ENCODE data around the gene IP6K1. TPM values are rescaled to one million over a fixed set of nuclear protein-coding genes. Genes with fewer than 3 reads are reported as not detected.
"Not testable (repeated sequence)": the region's sequence is repeated elsewhere in the genome, so short reads cannot be mapped to it uniquely, and the experiment has no call there.

IP6K1 gene
- polyA plus RNA-seq, 4 donors = 54.0 to 64.2 (median 59.5) TPM

DNA sequence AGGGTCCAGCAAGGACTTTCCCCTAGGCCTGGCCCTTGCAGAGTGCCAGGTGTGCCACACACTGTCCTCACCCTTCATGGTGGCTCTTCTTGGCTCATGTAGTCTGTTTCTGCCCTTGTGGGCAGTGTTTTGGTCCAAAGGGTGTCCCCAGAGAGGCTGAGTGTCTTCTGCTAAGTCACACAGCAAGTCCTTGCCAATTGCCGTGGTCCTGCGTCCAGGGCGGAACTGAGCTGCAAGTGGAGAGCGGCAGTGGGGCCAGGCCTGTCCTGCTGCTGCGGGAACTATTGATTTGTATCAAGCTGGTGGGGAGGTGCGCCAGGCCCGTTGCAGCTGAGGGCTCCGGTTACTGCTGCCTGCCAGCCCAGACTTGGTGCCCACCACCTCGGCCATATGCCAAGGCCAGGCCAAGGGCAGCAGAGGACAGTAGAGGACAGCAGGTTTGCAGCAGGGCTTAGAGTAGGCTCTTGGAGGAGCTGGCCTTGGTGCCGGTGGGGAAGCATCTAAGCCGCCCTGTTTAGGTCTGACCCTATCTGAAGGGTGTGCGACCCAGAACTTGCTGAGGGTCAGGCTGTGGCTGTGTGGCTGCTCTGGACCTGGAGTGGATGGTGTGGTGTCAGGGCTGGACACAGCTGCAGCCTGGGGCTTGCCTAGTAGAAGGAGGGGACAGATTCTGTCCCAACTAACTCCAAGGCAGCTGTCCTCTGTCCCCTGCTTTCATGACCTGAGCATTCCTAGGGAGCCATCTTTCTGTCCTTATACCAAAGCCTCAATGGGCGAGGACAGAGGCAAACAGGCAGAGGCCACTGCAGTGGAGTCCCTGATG lies 71.4 kb downstream of the IP6K1 start:
- no peak for DNase-seq (ENCODE audit: low read depth in 4 of 4, low spot score in 3 of 4)

DNA sequence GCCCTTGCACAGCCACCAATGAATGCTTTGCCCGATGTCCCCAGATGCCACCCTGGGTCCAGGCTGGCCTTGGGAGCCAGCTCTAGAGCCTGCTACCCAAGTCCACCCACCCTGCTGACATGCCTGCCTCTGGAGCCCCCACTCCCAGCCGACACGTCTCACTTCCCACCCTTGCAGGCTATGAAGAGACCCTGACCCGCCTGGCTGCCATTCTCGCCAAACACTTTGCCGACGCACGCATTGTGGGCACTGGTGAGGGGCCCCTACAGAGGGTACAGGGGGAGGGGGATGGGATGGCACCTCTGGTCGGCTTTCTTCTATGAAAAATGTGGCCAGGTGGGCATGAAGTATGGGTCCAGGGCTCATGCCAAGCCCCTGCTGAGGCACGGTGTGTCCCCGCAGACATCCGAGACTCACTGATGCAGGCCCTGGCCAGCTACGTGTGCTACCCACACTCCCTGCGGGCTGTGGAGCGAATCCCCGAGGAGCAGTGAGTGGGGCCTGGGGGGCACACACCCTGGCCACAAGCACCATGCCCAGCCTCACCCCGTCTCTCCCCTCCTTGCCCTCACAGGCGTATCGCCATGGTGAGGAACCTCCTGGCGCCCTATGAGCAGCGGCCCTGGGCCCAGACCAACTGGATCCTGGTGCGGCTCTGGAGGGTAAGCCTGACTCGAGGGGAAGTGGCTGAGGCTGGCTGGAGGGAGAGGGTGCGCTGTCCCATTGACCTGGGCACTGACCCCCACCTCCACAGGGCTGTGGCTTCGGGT lies 72.8 kb downstream of the IP6K1 start:
- DNase-seq (ENCODE audit: low read depth in 4 of 4, low spot score in 3 of 4) = no peak

DNA sequence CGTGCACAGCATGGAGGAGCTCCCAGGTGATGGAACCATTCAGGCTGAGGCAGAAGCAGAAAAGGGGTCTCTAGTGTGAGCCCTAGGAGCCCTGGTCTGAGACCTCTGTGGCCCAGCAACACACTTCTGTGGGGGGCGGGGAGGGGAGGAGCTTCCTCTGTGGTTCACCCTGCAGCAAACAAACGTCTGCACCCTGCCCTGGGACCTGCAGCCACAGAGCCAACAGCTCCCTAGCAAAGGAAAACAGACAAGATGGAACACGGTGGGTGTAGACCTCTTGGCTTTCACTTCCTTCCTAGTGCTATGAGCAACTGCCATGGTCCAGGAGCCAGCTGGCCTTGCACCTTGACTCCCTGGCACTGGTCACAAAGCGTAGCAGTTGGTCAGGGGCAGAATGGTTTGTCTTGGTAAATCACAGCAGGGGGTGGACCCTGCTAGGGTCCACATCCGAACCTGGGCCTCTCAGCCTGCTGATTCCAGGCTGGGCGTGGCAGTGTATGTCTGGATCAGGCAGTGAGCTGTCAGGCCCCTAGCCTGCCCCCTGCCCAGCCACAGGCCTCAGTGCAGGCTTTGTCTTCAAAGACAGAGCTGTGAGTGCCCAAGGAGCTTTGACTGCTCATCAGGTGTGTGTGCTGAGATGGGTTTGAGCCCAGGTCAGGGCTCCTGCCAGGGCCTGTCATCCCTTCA lies 73.6 kb downstream of the IP6K1 start:
- DNase-seq (ENCODE audit: low read depth in 4 of 4, low spot score in 3 of 4) = no peak

DNA sequence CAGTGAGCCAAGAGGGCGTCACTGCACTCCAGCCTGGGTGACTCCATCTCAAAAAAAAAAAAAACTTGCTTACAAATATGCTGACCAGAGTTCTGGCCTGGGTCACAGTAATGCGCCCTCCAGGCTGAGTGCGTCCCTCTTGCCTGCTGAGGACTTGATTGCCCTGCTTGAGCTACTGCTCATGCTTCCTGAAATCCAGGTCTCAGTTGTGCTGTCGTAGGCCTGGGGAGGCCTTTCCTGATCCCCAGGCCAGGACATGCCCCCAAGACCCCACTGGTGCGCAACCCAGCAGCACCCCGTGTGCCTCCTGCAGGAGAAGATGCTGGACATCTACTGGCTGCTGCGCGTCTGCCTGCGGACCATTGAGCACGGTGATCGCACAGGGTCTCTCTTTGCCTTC lies 74.2 kb downstream of the IP6K1 start:
- DNase-seq (ENCODE audit: low read depth in 4 of 4, low spot score in 3 of 4) = no peak

DNA sequence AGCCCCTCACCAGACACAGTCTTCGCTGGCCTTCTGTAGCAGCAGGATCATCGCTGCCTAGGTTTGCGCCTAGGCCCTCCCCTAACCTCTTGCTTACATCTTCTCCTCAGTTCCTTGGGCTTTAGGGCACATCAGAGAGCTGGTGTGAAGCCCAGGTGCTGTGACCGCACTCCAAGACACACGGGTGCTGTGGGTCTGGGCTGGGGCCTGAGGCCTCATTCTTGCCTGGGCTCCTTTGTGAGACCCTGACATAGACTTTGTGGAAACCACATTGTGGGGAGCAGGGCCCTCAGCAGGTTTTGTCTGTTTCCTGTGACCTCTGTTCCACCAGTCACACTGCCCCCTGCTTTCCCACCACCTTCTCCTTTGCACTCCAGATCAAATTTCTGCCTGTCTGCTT lies 74.9 kb downstream of the IP6K1 start:
- no peak for DNase-seq (ENCODE audit: low read depth in 4 of 4, low spot score in 3 of 4)

DNA sequence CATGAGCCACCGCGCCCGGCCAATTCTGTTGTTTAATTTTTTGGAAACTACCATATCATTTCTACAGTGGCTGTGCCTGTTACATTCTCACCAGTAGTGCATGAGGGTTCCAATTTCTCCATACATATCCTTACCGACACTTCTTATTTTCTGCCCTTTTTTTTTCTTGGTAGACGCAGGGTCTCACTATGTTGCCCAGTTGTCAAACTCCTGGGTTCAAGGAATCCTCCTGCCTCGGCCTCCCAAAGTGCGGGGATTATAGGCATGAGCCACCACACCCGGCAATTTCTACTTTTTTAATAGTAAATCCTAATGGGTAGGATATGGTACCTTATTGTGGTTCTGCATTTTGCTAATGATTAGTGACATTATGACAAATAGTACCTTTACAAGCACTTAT lies 76.5 kb downstream of the IP6K1 start:
- no peak for DNase-seq (ENCODE audit: low read depth in 4 of 4, low spot score in 3 of 4)

DNA sequence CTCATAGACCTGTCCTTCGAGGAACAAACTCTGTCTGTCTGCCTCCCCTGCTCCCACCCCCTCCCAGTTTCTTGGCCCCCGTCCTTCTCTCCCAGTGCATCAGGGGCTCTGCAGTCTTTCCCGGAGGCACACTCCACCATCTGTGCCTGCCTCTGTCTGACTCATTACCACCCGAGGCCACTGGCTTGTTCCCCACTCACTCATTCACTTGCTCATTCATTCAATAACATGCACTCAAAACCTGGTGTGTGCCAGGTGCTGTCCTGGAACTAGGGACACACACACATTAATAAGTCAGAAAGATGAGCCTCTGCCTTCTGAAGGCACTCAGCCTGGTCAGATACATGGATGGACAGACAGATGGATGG lies 79.2 kb downstream of the IP6K1 start:
- DNase-seq (ENCODE audit: low read depth in 4 of 4, low spot score in 3 of 4) = no peak

DNA sequence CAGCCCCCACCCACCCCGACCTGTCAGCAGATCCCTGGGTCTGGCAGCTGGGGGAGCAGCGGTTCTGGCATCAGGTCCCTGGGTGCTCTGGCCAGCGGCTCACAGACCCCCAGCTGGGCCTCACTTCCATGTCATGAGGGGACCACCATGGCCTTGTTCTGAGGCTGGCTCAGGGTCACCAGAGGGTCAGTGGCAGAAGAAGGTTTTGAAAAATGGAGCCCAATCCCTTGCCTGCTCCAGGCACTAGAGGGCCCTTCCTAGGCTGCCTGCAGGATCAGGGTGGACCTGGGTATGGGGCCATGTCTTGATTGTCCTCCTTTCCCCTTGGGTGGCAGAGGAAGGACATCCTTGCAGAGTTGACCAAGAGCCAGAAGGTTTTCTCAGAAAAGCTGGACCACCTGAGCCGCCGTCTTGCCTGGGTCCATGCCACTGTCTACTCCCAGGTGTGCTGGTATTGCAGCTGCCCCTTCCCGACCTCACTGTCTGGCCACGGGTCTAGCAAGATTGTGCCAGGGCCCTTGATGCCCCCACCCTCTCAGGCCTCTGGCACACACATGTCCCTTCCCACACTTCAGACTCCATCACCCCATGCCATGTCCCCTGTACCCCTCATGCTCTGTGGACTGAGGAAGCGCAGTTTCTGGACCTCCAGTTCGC lies 79.8 kb downstream of the IP6K1 start:
- no peak for DNase-seq (ENCODE audit: low read depth in 4 of 4, low spot score in 3 of 4)

DNA sequence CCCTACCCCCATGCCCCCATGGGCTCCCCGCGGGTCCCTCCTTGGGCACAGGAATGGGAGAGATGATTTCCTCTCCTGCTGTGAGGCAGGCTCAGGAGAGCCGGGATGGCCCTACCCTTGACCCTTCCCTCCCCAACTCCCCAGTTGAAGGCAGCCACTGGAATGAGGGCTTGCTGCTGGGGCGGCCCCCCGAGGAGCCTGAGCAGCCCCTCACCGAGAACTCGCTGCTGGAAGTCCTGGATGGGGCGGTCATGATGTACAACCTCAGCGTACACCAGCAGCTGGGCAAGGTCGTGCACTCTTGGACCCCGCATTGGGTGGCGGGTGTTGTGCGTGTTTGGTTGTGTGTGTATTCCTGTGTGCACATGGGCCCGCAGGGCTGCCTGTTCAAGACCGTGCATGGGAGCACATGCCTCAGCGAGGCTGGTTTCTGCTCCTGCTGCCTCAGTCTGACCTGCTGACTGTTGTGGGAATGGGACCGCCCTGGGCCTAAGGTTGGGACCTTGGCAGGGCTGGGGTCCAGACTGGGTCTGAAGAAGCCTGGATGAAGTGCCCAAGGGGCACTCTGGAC lies 80.9 kb downstream of the IP6K1 start:
- DNase-seq (ENCODE audit: low read depth in 4 of 4, low spot score in 3 of 4) = no peak

DNA sequence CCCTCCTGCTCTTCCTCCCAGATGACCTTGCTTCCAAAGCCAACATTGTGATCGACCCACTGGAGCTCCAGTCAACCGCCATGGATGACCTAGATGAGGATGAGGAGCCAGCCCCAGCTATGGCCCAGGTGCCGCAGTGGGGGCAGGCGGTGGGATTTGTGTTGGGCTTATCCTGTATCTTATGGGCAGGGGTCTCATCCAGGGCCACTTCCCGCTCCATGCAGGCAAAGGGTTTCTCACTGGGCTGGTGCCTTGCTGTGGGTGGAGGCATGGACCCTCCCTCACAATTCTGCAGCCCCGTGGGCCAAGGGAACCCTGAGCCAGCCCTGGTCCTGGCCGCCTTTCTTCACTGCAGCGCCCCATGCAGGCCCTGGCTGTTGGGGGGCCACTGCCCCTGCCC lies 81.7 kb downstream of the IP6K1 start:
- no peak for DNase-seq (ENCODE audit: low read depth in 4 of 4, low spot score in 3 of 4)

DNA sequence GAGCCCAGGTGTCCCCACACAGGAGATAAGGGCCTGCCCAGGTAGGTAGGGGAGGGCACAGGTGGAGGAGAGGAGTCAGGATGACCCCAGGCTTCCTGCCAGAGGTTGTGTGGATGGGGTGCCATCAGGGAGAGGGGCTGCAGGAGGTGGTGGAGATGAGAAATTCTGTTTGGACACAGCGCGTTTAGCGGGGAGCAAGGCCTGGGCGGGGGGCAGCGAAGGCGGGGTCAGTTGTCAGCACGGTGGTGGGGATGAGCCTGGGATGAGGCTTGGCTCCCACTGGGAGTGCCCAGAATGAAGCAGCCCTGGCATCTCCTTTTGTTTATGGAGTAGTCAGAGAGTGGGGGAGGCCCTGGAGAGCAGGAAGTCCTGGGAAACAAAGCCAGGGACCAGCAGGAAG lies 82.4 kb downstream of the IP6K1 start:
- no peak for DNase-seq (ENCODE audit: low read depth in 4 of 4, low spot score in 3 of 4)

DNA sequence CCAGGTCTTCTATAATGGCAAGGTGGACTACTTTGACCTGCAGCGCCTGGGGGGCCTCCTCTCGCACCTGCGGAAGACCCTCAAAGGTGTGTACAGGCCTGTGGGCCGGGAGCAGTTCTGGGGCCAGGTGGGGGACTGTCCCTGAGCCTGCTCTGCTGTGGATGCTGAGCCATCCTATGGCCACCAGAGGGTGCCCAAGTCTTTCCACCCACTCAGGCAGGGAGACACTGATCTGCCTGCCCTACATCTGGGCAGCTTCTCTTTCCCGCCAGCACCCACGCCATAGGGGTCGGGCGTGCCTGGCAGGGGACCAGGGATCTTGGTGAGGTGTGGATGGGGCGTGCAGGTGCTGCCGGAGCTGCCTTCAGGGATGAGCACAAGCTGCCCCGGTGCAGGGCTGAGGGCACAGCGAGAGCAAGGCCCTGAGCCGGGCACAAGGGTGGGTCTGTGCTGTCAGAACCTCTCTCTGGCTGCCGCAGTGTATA lies 82.9 kb downstream of the IP6K1 start:
- DNase-seq (ENCODE audit: low read depth in 4 of 4, low spot score in 3 of 4) = no peak

DNA sequence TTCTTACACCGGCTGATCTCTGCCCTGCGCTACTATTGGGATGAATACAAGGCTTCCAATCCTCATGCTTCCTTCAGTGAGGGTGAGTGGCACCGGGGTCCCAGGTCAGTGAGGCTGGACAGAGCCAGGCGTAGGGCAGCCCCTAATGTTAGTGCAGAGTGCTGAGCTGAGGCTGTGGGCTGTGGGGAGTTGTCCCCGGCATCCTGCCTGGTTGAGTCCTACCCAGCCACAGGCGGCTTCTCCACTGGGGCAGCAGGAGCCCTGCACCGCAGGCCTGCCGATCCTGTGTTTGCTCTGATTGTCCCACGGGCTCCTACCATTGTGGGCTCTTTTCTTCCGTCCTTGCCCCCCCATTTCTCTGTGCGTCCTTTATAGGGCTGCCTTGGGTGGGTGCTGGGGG lies 83.7 kb downstream of the IP6K1 start:
- DNase-seq (ENCODE audit: low read depth in 4 of 4, low spot score in 3 of 4) = no peak

DNA sequence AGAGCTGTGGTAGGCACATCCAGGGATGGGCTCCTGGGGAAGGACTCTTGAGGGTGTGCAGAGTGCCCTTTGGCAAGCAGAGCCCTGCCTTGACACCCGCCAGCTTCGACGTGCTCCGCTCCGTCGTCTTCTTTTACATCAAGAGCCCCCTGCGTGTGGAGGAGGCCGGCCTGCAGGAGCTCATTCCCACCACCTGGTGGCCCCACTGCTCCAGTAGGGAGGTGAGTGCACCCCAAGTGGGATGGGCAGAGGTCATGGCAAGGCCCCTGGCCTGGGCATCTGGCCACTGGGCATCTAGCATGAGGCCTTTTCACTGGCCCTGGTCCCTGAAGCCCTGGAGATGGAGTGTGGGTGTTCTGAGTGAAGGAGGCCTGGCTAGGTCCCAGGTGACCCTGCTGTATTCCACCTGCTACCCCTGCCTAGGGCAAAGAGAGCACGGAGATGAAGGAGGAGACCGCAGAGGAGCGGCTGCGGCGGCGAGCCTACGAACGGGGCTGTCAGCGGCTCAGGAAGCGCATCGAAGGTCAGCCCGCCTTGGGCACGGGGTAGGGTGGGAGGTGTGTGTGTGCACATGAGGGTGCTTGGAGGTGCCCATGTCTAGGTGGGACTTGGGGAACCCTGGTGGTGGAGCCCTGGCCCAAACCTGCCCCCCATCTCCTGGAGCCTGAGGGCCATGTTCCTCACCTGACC lies 84.8 kb downstream of the IP6K1 start:
- DNase-seq (ENCODE audit: low read depth in 4 of 4, low spot score in 3 of 4) = no peak

DNA sequence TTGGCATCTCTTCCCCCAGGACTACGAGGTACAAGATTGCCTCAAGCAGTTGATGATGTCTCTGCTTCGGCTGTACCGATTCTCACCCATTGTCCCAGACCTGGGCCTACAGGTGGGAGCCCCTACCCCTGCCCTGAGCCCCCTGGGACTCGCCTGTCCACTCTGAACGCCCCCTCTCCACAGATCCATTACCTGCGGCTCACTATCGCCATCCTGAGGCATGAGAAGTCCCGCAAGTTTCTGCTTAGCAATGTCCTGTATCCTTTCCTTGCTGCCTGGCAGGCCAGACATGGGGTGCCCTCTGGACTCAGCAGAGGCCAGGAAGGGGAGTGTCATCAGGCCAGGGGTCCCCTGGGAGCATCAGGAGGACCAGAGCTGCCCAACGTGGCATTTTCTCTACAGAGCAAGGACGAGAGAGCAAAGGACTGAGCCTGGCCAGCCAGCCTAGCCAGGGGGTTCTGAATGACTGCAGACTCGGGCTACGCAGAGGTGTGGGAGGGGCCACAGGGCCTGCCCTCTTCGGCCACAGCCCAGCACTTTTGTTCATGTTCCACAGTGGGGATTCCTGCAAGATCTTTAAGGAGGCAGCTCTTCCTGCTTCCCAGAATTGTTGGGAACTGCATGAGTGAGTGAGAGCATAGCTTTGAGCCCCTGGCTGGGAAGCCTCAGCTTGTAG lies 85.8 kb downstream of the IP6K1 start:
- no peak for DNase-seq (ENCODE audit: low read depth in 4 of 4, low spot score in 3 of 4)

DNA sequence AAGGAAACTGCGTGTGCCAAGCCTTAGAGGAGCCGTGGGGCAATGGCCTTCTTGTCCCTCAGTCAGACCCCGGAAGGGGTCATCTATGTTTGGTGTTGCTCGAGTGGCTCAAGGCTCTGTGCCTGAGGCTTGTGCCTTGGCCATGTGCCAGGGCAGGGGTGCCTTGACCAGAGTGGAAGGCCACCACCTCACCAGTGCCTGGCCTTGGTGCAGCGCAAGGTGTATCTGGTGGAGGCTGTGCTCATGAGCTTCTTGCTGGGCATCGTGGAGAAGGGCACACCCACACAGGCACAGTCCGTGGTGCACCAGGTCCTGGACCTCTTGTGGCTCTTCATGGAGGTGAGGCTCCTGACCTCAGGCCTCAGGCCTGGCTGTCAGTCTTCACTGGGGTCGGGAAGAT lies 86.3 kb downstream of the IP6K1 start:
- no peak for DNase-seq (ENCODE audit: low read depth in 4 of 4, low spot score in 3 of 4)

DNA sequence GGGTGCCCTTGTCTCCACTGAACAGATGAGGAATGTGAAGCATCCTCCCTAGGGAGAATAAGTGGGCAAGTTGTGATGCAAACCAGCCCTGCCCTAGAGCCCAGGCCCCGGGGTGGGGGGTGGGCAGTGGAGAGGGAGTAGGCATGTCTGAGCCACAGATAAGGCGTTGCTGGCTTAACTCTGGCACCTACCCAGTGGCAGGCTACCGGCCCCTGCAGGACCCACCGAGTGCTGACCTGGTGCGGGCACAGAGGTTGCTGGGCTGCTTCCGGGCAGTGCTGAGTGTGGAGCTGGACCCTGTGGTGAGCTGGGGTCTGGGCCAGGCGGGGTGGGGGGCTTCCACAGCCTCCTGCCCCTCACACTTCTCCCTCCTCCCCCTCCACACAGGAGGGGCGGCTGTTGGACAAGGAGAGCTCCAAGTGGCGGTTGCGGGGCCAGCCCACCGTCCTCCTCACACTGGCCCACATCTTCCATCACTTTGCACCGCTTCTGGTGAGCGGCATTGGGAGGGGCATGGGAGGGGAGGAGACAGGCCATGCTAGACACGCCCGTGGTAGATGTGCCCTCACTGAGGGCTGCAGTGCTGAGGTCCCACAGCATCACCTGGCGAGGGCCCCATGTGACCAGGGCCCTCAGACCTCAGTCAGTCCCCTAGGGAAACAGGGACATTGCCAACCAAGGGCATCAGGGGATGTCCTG lies 86.9 kb downstream of the IP6K1 start:
- no peak for DNase-seq (ENCODE audit: low read depth in 4 of 4, low spot score in 3 of 4)

DNA sequence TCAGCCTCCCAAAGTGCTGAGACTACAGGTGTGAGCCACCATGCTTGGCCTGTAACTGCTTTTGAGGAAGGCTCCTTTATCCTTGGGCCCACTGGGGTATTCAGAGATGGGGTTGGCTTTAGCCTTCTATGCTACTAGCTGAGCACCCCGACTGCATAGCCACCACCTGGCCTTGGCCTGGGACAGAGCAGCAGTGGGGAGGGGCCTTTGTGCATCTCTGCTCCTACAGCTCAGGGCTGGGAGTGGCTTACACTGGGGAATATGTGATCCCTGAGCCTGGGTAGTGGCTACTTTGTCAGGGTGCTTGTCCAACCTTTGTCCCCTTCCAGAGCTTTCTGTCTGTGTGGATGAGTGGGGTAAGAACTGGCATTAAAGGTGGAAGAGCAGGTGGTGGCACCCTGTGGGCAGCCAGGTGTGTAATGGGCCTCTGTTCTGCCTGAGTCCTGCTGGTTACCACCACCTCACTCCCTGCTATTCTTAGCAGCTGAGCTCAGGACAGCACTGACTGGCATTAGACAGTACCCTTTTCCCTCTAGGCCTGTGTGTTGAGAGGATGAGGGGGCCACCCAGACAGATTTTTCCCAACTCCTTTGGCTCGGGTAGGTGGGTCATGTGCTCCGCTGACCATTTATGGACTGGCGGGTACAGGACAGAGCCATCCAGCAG lies 90.9 kb downstream of the IP6K1 start:
- not testable (repeated sequence) for DNase-seq (ENCODE audit: low read depth in 4 of 4, low spot score in 3 of 4)

Measured in right renal pelvis (tissue), 4 donors.